K562 (cell line): ENCODE results near the gene RIMS3. TPM values are rescaled to one million over a fixed set of nuclear protein-coding genes. Genes with fewer than 3 reads are reported as not detected.
A peak's percentile ranks its signal among the peaks of the same experiment; 100 is the strongest.

ENCODE experiments used
- ADNP ChIP-seq: fragments of 200-800 bp; sonication (Bioruptor generic); IDR thresholded peaks from 2 replicates; pipeline ENCODE4 v1.6.1; 2016; ENCODE audit warnings: missing genetic modification characterization, missing compliant biosample characterization
- BMI1 ChIP-seq: fragments of 150-350 bp; IDR thresholded peaks from 2 replicates; pipeline ENCODE4 v1.6.1; 2014; ENCODE audit warnings: low read length
- C11orf30 ChIP-seq: fragments of 450-650 bp; IDR thresholded peaks from 2 replicates; pipeline ENCODE4 v1.6.1; 2016; ENCODE audit warnings: low read depth, mild to moderate bottlenecking
- CCAR2 ChIP-seq: fragments of 200-400 bp; formaldehyde crosslinking; IDR thresholded peaks from 2 replicates; pipeline ENCODE4 v1.6.1; 2017; ENCODE audit warnings: mild to moderate bottlenecking, low read depth, low read length
- E2F4 ChIP-seq: sonication (generic); formaldehyde crosslinking; IDR thresholded peaks from 2 replicates; pipeline ENCODE4 v1.8.0; 2022; ENCODE audit warnings: mild to moderate bottlenecking, low read depth, missing genetic modification reagents
- ELF1 ChIP-seq: fragments of 200-800 bp; sonication (Bioruptor generic); IDR thresholded peaks from 2 replicates; pipeline ENCODE4 v1.6.1; 2016; ENCODE audit warnings: missing genetic modification characterization, missing compliant biosample characterization
- FOXK2 ChIP-seq, 2 experiments: fragments of 450-650 bp; IDR thresholded peaks in 1 of 2; conservative IDR thresholded peaks in 1 of 2; 2 replicates each; pipeline ENCODE4 v1.6.1; 2016; ENCODE audit warnings: low read depth in 2 of 2, mild to moderate bottlenecking in 1 of 2
- HDAC8 ChIP-seq: fragments of 450-650 bp; IDR thresholded peaks from 2 replicates; pipeline ENCODE4 v1.6.1; 2016; ENCODE audit warnings: mild to moderate bottlenecking, missing genetic modification characterization, moderate library complexity, missing compliant biosample characterization
- KLF16 ChIP-seq: IDR thresholded peaks from 2 replicates; pipeline ENCODE4 v1.6.1; 2016; ENCODE audit warnings: antibody characterized with exemption
- NFXL1 ChIP-seq: fragments of 450-650 bp; formaldehyde crosslinking; IDR thresholded peaks from 2 replicates; pipeline ENCODE4 v1.4.0; 2021; ENCODE audit warnings: mild to moderate bottlenecking
- RAD51 ChIP-seq: fragments of 450-650 bp; IDR thresholded peaks from 2 replicates; pipeline ENCODE4 v1.7.1; 2016; ENCODE audit warnings: low read depth, mild to moderate bottlenecking, borderline replicate concordance
- RBM14 ChIP-seq: fragments of 200-400 bp; formaldehyde crosslinking; IDR thresholded peaks from 2 replicates; pipeline ENCODE4 v1.6.1; 2018; ENCODE audit warnings: low read depth, mild to moderate bottlenecking, low read length, moderate library complexity, borderline replicate concordance; ENCODE audit not compliant: insufficient read depth
- SMARCB1 ChIP-seq: IDR thresholded peaks from 2 replicates; pipeline ENCODE4 v1.6.1; 2011; ENCODE audit warnings: improper control_type of control experiment, low read depth; ENCODE audit not compliant: insufficient read length
- SPI1 ChIP-seq: IDR thresholded peaks from 2 replicates; pipeline ENCODE4 v1.6.1; 2011; ENCODE audit warnings: low read depth, low read length, control low read depth, borderline replicate concordance
- TARDBP ChIP-seq: fragments of 450-650 bp; IDR thresholded peaks from 2 replicates; pipeline ENCODE4 v1.6.1; 2016
- USF2 ChIP-seq: sonication (generic); formaldehyde crosslinking; IDR thresholded peaks from 2 replicates; pipeline ENCODE4 v1.5.0; 2020; ENCODE audit warnings: missing genetic modification reagents
- ZNF165 ChIP-seq: fragments of 250-450 bp; sonication (Bioruptor Pico); IDR thresholded peaks from 2 replicates; pipeline ENCODE4 v1.4.0; 2020; ENCODE audit warnings: borderline replicate concordance
- polyA plus RNA-seq, 8 experiments: library from polyadenylated mRNA; depleted of rRNA in 4 of 8; stranded (reverse) in 5 of 8; unstranded in 3 of 8; fragments of >200 nt; fragmentation: Nextera tagmentation in 2 of 8; fragmentation: Illumina TruSeq in 1 of 8; extraction: Ambion mirVana in 2 of 8; extraction: Trizol in 1 of 8; gene quantifications; 2 replicates each; pipeline versions ENCODE4 v1.2.1 to v1.2.3, GENCODE V29; 2011 to 2014; ENCODE audit warnings: inconsistent platforms in 1 of 8, missing spikeins in 1 of 8
- total RNA-seq, 7 experiments: library from RNA; depleted of rRNA in 6 of 7; stranded (reverse); fragments of >200 nt in 6 of 7; fragmentation: Illumina TruSeq in 2 of 7; extraction: Trizol in 2 of 7; gene quantifications; 2 replicates each; pipeline versions ENCODE4 v1.2.1 to v1.2.3, GENCODE V29; 2011 to 2021; ENCODE audit warnings: low replicate concordance in 1 of 7
- TF ChIP-seq, protein P1 (sequence below): fragments of 450-650 bp; IDR thresholded peaks from 2 replicates; pipeline ENCODE4 v1.6.1; 2017; ENCODE audit warnings: antibody characterized with exemption, mild to moderate bottlenecking
- TF ChIP-seq, protein P2 (sequence below): fragments of 450-650 bp; IDR thresholded peaks from 2 replicates; pipeline ENCODE4 v1.6.1; 2016; ENCODE audit warnings: missing biosample characterization, missing genetic modification characterization
- TF ChIP-seq, protein P3 (sequence below): sonication (generic); formaldehyde crosslinking; IDR thresholded peaks from 2 replicates; pipeline ENCODE4 v1.8.0; 2022; ENCODE audit warnings: mild to moderate bottlenecking, missing genetic modification reagents

RIMS3 gene
- total and polyA plus RNA-seq, 9 of the 15 experiments (the other 6 are each of a cell fraction or from before 2014, with no cell fraction given): 0.06 to 1.2 (median 0.59) TPM

GRCh38 chr1:40691538-40692428, 26.3 kb upstream of the RIMS3 start, which contains the start of gene NFYC (continued):
- TF ChIP-seq, protein P1, sequence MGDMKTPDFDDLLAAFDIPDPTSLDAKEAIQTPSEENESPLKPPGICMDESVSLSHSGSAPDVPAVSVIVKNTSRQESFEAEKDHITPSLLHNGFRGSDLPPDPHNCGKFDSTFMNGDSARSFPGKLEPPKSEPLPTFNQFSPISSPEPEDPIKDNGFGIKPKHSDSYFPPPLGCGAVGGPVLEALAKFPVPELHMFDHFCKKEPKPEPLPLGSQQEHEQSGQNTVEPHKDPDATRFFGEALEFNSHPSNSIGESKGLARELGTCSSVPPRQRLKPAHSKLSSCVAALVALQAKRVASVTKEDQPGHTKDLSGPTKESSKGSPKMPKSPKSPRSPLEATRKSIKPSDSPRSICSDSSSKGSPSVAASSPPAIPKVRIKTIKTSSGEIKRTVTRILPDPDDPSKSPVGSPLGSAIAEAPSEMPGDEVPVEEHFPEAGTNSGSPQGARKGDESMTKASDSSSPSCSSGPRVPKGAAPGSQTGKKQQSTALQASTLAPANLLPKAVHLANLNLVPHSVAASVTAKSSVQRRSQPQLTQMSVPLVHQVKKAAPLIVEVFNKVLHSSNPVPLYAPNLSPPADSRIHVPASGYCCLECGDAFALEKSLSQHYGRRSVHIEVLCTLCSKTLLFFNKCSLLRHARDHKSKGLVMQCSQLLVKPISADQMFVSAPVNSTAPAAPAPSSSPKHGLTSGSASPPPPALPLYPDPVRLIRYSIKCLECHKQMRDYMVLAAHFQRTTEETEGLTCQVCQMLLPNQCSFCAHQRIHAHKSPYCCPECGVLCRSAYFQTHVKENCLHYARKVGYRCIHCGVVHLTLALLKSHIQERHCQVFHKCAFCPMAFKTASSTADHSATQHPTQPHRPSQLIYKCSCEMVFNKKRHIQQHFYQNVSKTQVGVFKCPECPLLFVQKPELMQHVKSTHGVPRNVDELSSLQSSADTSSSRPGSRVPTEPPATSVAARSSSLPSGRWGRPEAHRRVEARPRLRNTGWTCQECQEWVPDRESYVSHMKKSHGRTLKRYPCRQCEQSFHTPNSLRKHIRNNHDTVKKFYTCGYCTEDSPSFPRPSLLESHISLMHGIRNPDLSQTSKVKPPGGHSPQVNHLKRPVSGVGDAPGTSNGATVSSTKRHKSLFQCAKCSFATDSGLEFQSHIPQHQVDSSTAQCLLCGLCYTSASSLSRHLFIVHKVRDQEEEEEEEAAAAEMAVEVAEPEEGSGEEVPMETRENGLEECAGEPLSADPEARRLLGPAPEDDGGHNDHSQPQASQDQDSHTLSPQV: peak; percentile 88
- TF ChIP-seq ELF1 (tag) (peak; percentile 92), RAD51 (no peak), RBM14 (peak; percentile 90; the same call in 1 of the 2 replicates), USF2 (CRISPR knock-in tag) (peak; percentile 50), ZNF165 (no peak), NFXL1 (no peak), SMARCB1 (no peak), C11orf30 (peak; percentile 36; the same call in 1 of the 2 replicates), KLF16 (no peak), CCAR2 (no peak), TARDBP (peak; percentile 94), HDAC8 (peak; percentile 94), ADNP (tag) (no peak), E2F4 (CRISPR knock-in tag) (peak; percentile 82; the same call in 1 of the 2 replicates), SPI1 (peak; percentile 96), BMI1 (no peak), FOXK2 (conservative IDR thresholded peaks at IDR 0.05 in 1 of 2, IDR thresholded peaks at IDR 0.05 in 1 of 2; ENCODE audit: low read depth in 2 of 2) (peak; percentile 42 to 57; a peak in 2 of 4 replicates)
- TF ChIP-seq, protein P2, sequence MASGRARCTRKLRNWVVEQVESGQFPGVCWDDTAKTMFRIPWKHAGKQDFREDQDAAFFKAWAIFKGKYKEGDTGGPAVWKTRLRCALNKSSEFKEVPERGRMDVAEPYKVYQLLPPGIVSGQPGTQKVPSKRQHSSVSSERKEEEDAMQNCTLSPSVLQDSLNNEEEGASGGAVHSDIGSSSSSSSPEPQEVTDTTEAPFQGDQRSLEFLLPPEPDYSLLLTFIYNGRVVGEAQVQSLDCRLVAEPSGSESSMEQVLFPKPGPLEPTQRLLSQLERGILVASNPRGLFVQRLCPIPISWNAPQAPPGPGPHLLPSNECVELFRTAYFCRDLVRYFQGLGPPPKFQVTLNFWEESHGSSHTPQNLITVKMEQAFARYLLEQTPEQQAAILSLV: no peak; the same call in 1 of the 2 replicates
- TF ChIP-seq, protein P3, sequence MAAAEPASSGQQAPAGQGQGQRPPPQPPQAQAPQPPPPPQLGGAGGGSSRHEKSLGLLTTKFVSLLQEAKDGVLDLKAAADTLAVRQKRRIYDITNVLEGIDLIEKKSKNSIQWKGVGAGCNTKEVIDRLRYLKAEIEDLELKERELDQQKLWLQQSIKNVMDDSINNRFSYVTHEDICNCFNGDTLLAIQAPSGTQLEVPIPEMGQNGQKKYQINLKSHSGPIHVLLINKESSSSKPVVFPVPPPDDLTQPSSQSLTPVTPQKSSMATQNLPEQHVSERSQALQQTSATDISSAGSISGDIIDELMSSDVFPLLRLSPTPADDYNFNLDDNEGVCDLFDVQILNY (CRISPR knock-in tag): peak; percentile 7; the same call in 1 of the 2 replicates
